ENCODE data around the gene DDT. TPM values are rescaled to one million over a fixed set of nuclear protein-coding genes. Genes with fewer than 3 reads are reported as not detected.
"Not testable (repeated sequence)": the region's sequence is repeated elsewhere in the genome, so short reads cannot be mapped to it uniquely, and the experiment has no call there.

The DDT gene
- total and polyA plus RNA-seq, 7 donors = 80.9 to 640 (median 144) TPM

- no peak for DNase-seq
- no peak overlapping the region for H3K4me3 ChIP-seq
- intact Hi-C loops (cut with DNase I) = no loop called here
- H3K27me3 ChIP-seq = no peaks in the 10 kb centered on the region
- peaks cover 0 to 1% (median 0%) of the 10 kb centered on the region in 4 donors for H3K4me1 ChIP-seq
- 92 to 94% methylated on average over 6 of the region's 6 CpGs for WGBS, 2 donors
- peaks cover 0 to 10% (median 0%) of the 10 kb centered on the region in 4 donors for H3K9me3 ChIP-seq
- H3K36me3 ChIP-seq = peaks cover 0 to 29% (median 14%) of the 10 kb centered on the region in 4 donors
- H3K27ac ChIP-seq = no peak overlapping the region
- TF ChIP-seq EP300 (IDR thresholded peaks at IDR 0.05) = no peak
- no peak for TF ChIP-seq POLR2A (IDR thresholded peaks at IDR 0.05)
- no peak for TF ChIP-seq CTCF (IDR thresholded peaks at IDR 0.05)
- TF ChIP-seq POLR2AphosphoS5 (IDR thresholded peaks at IDR 0.05) = no peak
These were observed 49.1 kb downstream of the DDT start for GRCh38 chr22:23925020-23925606.

- TF ChIP-seq POLR2A (IDR thresholded peaks at IDR 0.05) (no peak), CTCF (IDR thresholded peaks at IDR 0.05) (no peak)
- Histone ChIP-seq H3K9me3 (peaks cover 0 to 10% (median 0%) of the 10 kb centered on the region in 4 donors), H3K27me3 (no peaks in the 10 kb centered on the region), H3K4me3 (no peak overlapping the region), H3K27ac (no peak overlapping the region), H3K4me1 (peaks cover 0 to 5% (median 0%) of the 10 kb centered on the region in 4 donors), H3K36me3 (peaks cover 0 to 28% (median 14%) of the 10 kb centered on the region in 4 donors)
- intact Hi-C loops (cut with DNase I) = no loop called here
- DNase-seq = no peak
- 46 to 69% methylated on average over 2 of the region's 2 CpGs for WGBS, 2 donors
These were observed 51.3 kb downstream of the DDT start for GRCh38 chr22:23922921-23923320.

GRCh38 chr22:23921586-23922201 lies 52.5 kb downstream of the DDT start:
- peaks cover 0 to 28% (median 14%) of the 10 kb centered on the region in 4 donors for H3K36me3 ChIP-seq
- H3K4me1 ChIP-seq; H3K27ac ChIP-seq; H3K27me3 ChIP-seq; H3K4me3 ChIP-seq; intact Hi-C loops (cut with DNase I); DNase-seq: not testable (repeated sequence)
- peaks cover 0 to 10% (median 0%) of the 10 kb centered on the region in 4 donors for H3K9me3 ChIP-seq
- 84 to 92% methylated on average over 13 of the region's 13 CpGs for WGBS, 2 donors

Other genes with a start within 250 kb of the DDT start
- gene ZNF70, start 223.3 kb downstream of the DDT start, total RNA-seq = 1 to 10 TPM; 2.6 to 5.5 (median 3.0) TPM
- gene ZNF70, start 223.3 kb downstream of the DDT start, polyA plus RNA-seq = 1 to 10 TPM in 1 of 3 donors, under 1 TPM in 2; 0.23 to 1.8 (median 0.60) TPM
- gene VPREB3, start 220.0 kb downstream of the DDT start, total RNA-seq = not detected
- 10 to 100 TPM in 1 of 3 donors, 1 to 10 TPM in 1, not detected in 1; 2.4 to 65.9 TPM for gene VPREB3, start 220.0 kb downstream of the DDT start, polyA plus RNA-seq
- gene C22orf15, start 211.5 kb downstream of the DDT start, total RNA-seq = under 1 TPM in 1 of 4 donors, not detected in 3; 0.36 TPM
- under 1 TPM in 1 of 3 donors, not detected in 2; 0.45 TPM for gene C22orf15, start 211.5 kb downstream of the DDT start, polyA plus RNA-seq
- gene CHCHD10, start 206.5 kb downstream of the DDT start, total RNA-seq = 10 to 100 TPM in 3 of 4 donors, 1 to 10 TPM in 1; 5.7 to 51.5 (median 29.1) TPM
- gene CHCHD10, start 206.5 kb downstream of the DDT start, polyA plus RNA-seq = 100 to 1,000 TPM; 272 to 336 (median 286) TPM
- 1 to 10 TPM; 4.6 to 9.9 (median 8.6) TPM for gene MMP11, start 201.6 kb downstream of the DDT start, total RNA-seq
- 1 to 10 TPM in 1 of 3 donors, under 1 TPM in 1, not detected in 1; 0.60 to 4.4 TPM for gene MMP11, start 201.6 kb downstream of the DDT start, polyA plus RNA-seq
- 10 to 100 TPM; 25.0 to 85.7 (median 45.5) TPM for gene SMARCB1, start 187.5 kb downstream of the DDT start, total RNA-seq
- gene SMARCB1, start 187.5 kb downstream of the DDT start, polyA plus RNA-seq = 10 to 100 TPM; 39.0 to 70.8 (median 43.9) TPM
- under 1 TPM in 2 of 4 donors, not detected in 2; 0.28 to 0.36 TPM for gene DERL3, start 135.4 kb downstream of the DDT start, total RNA-seq
- 10 to 100 TPM in 1 of 3 donors, 1 to 10 TPM in 2; 1.8 to 18.3 (median 5.1) TPM for gene DERL3, start 135.4 kb downstream of the DDT start, polyA plus RNA-seq
- gene SLC2A11, start 116.6 kb downstream of the DDT start, total RNA-seq = 10 to 100 TPM; 13.8 to 23.5 (median 16.4) TPM
- 10 to 100 TPM in 1 of 3 donors, 1 to 10 TPM in 2; 4.8 to 12.5 (median 5.5) TPM for gene SLC2A11, start 116.6 kb downstream of the DDT start, polyA plus RNA-seq
- 100 to 1,000 TPM; 159 to 296 (median 216) TPM for gene MIF, start 80.1 kb downstream of the DDT start, total RNA-seq
- gene MIF, start 80.1 kb downstream of the DDT start, polyA plus RNA-seq = 100 to 1,000 TPM; 333 to 684 (median 353) TPM
- 1 to 10 TPM in 3 of 4 donors, under 1 TPM in 1; 0.71 to 9.4 (median 3.6) TPM for gene GSTT2B, start 13.2 kb downstream of the DDT start, total RNA-seq
- gene GSTT2B, start 13.2 kb downstream of the DDT start, polyA plus RNA-seq = 1 to 10 TPM in 1 of 3 donors, not detected in 2; 6.7 TPM
- gene DDTL, start 7.6 kb downstream of the DDT start, total RNA-seq = 1 to 10 TPM in 1 of 4 donors, under 1 TPM in 1, not detected in 2; 0.55 to 2.0 TPM
- gene DDTL, start 7.6 kb downstream of the DDT start, polyA plus RNA-seq = 1 to 10 TPM; 1.2 to 7.3 (median 2.8) TPM
- gene GSTT2, start 5.7 kb upstream of the DDT start, total RNA-seq = not detected
- gene GSTT2, start 5.7 kb upstream of the DDT start, polyA plus RNA-seq = 1 to 10 TPM in 2 of 3 donors, not detected in 1; 1.1 to 1.2 TPM
- gene GSTT4, start 31.0 kb upstream of the DDT start, total RNA-seq = not detected
- gene GSTT4, start 31.0 kb upstream of the DDT start, polyA plus RNA-seq = not detected
- 10 to 100 TPM; 21.2 to 77.3 (median 35.6) TPM for gene CABIN1, start 36.9 kb upstream of the DDT start, total RNA-seq
- gene CABIN1, start 36.9 kb upstream of the DDT start, polyA plus RNA-seq = 10 to 100 TPM; 13.8 to 43.5 (median 15.7) TPM
- 1 to 10 TPM; 1.2 to 8.6 (median 3.8) TPM for gene SUSD2, start 207.0 kb upstream of the DDT start, total RNA-seq
- gene SUSD2, start 207.0 kb upstream of the DDT start, polyA plus RNA-seq = 1 to 10 TPM in 1 of 3 donors, not detected in 2; 2.6 TPM